Measurements from ENCODE around the gene RBMS3. TPM values are rescaled to one million over a fixed set of nuclear protein-coding genes. Genes with fewer than 3 reads are reported as not detected.

Gene RBMS3
- total RNA-seq, 4 donors from 2014 or later, result 116 to 171 (median 152) TPM

DNA sequence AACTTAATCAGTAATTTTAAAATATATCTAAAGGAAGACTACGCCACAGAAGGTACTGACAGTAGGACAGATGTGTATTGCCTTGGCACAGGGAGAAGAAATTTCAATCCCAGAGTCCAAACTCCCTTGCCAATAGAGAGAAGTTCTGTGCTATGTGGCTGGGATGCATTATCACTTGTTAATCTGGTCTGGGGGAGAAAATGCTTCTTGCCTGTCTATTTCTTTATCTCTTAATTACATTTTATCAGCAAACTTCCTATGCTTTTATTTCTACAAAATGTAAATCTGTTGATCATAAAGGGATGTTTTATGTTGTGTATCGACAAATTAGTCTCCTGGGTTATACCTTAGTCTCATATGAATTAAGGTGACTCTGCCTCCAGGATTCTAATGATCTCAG, 21.7 kb downstream of the RBMS3 start:
- intact Hi-C loops (cut with DNase I), result no loop called here
- no peak for DNase-seq
- Histone ChIP-seq H3K4me1 (peaks cover 5 to 21% of the 10 kb centered on the region in 2 donors), H3K27me3 (no peaks in the 10 kb centered on the region), H3K4me3 (replicated peaks in 1 of 3) (no peak overlapping the region), H3K9me3 (no peaks in the 10 kb centered on the region), H3K27ac (no peak overlapping the region), H3K36me3 (no peaks in the 10 kb centered on the region)
- 95% methylated on average over 2 of the region's 2 CpGs for WGBS, 2 donors
- TF ChIP-seq POLR2A (IDR thresholded peaks at IDR 0.05), result no peak
- TF ChIP-seq, protein P1, sequence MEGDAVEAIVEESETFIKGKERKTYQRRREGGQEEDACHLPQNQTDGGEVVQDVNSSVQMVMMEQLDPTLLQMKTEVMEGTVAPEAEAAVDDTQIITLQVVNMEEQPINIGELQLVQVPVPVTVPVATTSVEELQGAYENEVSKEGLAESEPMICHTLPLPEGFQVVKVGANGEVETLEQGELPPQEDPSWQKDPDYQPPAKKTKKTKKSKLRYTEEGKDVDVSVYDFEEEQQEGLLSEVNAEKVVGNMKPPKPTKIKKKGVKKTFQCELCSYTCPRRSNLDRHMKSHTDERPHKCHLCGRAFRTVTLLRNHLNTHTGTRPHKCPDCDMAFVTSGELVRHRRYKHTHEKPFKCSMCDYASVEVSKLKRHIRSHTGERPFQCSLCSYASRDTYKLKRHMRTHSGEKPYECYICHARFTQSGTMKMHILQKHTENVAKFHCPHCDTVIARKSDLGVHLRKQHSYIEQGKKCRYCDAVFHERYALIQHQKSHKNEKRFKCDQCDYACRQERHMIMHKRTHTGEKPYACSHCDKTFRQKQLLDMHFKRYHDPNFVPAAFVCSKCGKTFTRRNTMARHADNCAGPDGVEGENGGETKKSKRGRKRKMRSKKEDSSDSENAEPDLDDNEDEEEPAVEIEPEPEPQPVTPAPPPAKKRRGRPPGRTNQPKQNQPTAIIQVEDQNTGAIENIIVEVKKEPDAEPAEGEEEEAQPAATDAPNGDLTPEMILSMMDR (IDR thresholded peaks at IDR 0.05), result no peak

DNA sequence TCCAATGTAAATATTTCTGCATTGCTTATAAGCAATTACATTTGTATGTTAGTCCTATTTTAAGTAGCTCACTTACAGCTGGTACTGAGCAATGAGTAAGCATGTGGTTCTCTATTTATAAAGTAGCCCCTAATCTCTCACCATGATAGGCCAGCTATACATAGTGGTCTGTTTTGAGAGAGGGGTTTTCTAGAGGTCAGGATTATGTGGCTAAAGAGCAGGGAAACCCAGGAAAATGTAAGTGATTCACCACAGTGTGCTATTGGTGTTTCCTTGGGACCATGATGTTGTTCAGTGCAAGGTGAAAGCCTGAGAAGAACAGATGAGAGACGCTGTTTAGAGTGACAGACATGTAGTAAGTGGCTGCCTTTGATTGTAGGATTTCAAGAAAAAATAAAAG, 26.4 kb downstream of the RBMS3 start:
- H3K4me1 ChIP-seq, result peaks cover 28 to 31% of the 10 kb centered on the region in 2 donors
- intact Hi-C loops (cut with DNase I), result no loop called here
- H3K27ac ChIP-seq, result no peak overlapping the region
- H3K4me3 ChIP-seq (replicated peaks in 1 of 3), result no peak overlapping the region
- DNase-seq, result no peak
- TF ChIP-seq, protein P1 (IDR thresholded peaks at IDR 0.05), result no peak
- no peak for TF ChIP-seq POLR2A (IDR thresholded peaks at IDR 0.05)
- no peaks in the 10 kb centered on the region for H3K27me3 ChIP-seq
- no peaks in the 10 kb centered on the region for H3K9me3 ChIP-seq
- WGBS, 2 donors, result 98 to 100% methylated on average over 1 of the region's 1 CpG
- H3K36me3 ChIP-seq, result no peaks in the 10 kb centered on the region

DNA sequence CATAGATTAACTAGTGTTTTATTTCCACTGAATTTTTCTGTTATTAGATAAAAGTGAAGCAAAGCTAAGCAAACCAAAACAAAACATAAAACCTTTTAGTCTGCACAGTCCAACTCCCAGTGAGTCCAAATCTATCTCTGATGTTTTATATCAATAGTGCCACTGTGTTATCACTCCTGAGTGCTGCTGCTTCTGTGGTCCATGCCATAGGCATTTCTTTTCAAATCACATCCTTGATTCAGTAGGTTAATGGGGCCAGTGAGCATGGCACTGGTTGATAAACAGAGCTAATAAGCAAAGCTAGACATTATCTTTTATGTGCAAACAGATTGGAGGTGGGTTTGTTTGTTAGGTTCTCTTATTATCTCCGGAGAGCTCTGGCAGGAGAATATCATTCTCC, 30.0 kb downstream of the RBMS3 start:
- DNase-seq, result no peak
- Histone ChIP-seq H3K4me3 (replicated peaks in 1 of 3) (no peak overlapping the region), H3K9me3 (no peaks in the 10 kb centered on the region), H3K27ac (peak overlapping the region; percentile 46 to 67 (median 59)), H3K4me1 (peaks cover 42 to 62% of the 10 kb centered on the region in 2 donors), H3K36me3 (no peaks in the 10 kb centered on the region), H3K27me3 (no peaks in the 10 kb centered on the region)
- 96 to 97% methylated on average over 1 of the region's 1 CpG for WGBS, 2 donors
- TF ChIP-seq, protein P1 (IDR thresholded peaks at IDR 0.05), result no peak
- TF ChIP-seq POLR2A (IDR thresholded peaks at IDR 0.05), result no peak
- intact Hi-C loops (cut with DNase I), result no loop called here

DNA sequence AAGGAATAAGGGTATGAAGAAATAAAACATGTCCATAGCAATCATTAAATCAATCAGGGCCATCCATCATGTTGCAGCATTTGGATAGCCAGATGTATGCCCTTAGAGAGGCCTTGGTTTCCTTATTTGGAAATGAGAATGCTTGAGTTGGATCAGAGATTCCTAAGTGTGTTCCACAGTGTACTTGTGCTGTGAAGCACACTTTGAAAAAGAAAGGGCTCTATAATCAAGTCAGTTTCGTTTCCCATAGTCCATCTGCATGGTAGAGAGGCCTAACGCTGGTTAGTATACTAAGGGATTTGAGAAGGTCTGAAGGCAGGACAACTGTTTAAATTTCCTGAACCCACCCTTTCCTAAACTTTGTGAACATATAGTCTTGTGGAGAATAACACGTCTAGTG, 30.9 kb downstream of the RBMS3 start:
- Histone ChIP-seq H3K4me3 (replicated peaks in 1 of 3) (no peak overlapping the region), H3K27ac (peak overlapping the region; percentile 46 to 67 (median 59)), H3K4me1 (peaks cover 41 to 68% of the 10 kb centered on the region in 2 donors), H3K36me3 (no peaks in the 10 kb centered on the region), H3K27me3 (no peaks in the 10 kb centered on the region), H3K9me3 (no peaks in the 10 kb centered on the region)
- peak in 1 of 2 donors; percentile 49 for TF ChIP-seq POLR2A (IDR thresholded peaks at IDR 0.05)
- TF ChIP-seq, protein P1 (IDR thresholded peaks at IDR 0.05), result no peak
- no peak for DNase-seq
- intact Hi-C loops (cut with DNase I), result no loop called here
- WGBS, 2 donors, result 47 to 50% methylated on average over 3 of the region's 3 CpGs

DNA sequence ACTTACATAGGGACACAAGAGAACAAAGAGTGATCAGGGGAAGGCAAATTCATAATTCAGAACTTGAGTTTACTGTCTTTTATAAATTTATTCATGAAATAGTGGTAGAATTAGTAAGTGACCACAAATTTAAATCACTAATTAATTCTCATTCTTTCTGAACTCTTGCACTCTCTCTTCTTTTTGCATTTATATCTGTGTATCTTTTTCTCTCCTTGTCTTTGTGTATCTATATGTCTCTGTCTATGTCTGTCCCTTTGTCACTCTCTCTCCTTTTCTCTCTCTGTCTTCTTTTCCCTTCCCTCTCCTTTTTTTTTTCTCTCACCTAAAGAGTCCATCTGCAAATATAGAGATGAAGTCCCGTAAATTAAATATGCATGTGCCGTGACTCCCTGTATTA, 31.5 kb downstream of the RBMS3 start:
- DNase-seq, result no peak
- intact Hi-C loops (cut with DNase I), result no loop called here
- H3K27ac ChIP-seq, result peak overlapping the region; percentile 19 to 67 (median 46)
- TF ChIP-seq, protein P1 (IDR thresholded peaks at IDR 0.05), result no peak
- no peak for TF ChIP-seq POLR2A (IDR thresholded peaks at IDR 0.05)
- no peak overlapping the region for H3K4me3 ChIP-seq (replicated peaks in 1 of 3)
- WGBS, 2 donors, result 93 to 95% methylated on average over 2 of the region's 2 CpGs
- H3K36me3 ChIP-seq, result no peaks in the 10 kb centered on the region
- H3K9me3 ChIP-seq, result no peaks in the 10 kb centered on the region
- H3K27me3 ChIP-seq, result no peaks in the 10 kb centered on the region
- H3K4me1 ChIP-seq, result peaks cover 47 to 74% of the 10 kb centered on the region in 2 donors

All from thyroid gland (tissue), 4 donors.